CD4-positive, alpha-beta memory T cell (primary cell): ENCODE results near the gene CCDC9. TPM values are rescaled to one million over a fixed set of nuclear protein-coding genes. Genes with fewer than 3 reads are reported as not detected.
"Not testable (repeated sequence)": the region's sequence is repeated elsewhere in the genome, so short reads cannot be mapped to it uniquely, and the experiment has no call there.

Source experiments
- CTCF ChIA-PET: fragments of 350-600 bp; sonication (Branson Sonifier 250); formaldehyde crosslinking; loops from one replicate; lab custom pipeline; 2021; ENCODE audit warnings: inconsistent platforms; ENCODE audit not compliant: partially characterized antibody; lab: Charles Lee
- POLR2A ChIA-PET: fragments of 350-600 bp; sonication (Branson Sonifier 250); formaldehyde crosslinking; loops from one replicate; lab custom pipeline; 2021; ENCODE audit not compliant: partially characterized antibody; lab: Charles Lee
- DNase-seq, 5 donors: peaks; one replicate each; pipeline versions ENCODE4 v3.0.0 to v3.0.0-alpha.2; 2020 to 2022; ENCODE audit warnings: mixed read lengths in 1 of 5
- H3K27ac ChIP-seq: one replicate; pipeline ENCODE4 v1.7.0; 2013; ENCODE audit warnings: low read depth, low read length
- H3K27me3 ChIP-seq: 2 replicates; pipeline ENCODE4 v1.7.0; 2013; ENCODE audit warnings: mild to moderate bottlenecking, low read length, moderate library complexity; ENCODE audit not compliant: insufficient read depth
- H3K36me3 ChIP-seq: 2 replicates; pipeline ENCODE4 v1.7.0; 2013; ENCODE audit warnings: mild to moderate bottlenecking, low read length, moderate library complexity; ENCODE audit not compliant: insufficient read depth
- H3K4me1 ChIP-seq: 2 replicates; pipeline ENCODE4 v1.7.0; 2013; ENCODE audit warnings: mild to moderate bottlenecking, low read length, moderate library complexity; ENCODE audit not compliant: insufficient read depth
- H3K4me3 ChIP-seq, 2 donors: one replicate each; pipeline ENCODE4 v1.7.0; 2013; ENCODE audit warnings: low read length in 2 of 2, mild to moderate bottlenecking in 1 of 2
- H3K9me3 ChIP-seq, 2 donors: one replicate each; pipeline ENCODE4 v1.7.0; 2013; ENCODE audit warnings: low read length in 2 of 2, control low read depth in 1 of 2; ENCODE audit not compliant: control insufficient read depth in 1 of 2
- H3K27ac Mint-ChIP-seq, 7 donors: one replicate each; pipeline ENCODE4 v1.8.0; 2020 to 2021; ENCODE audit warnings: mixed read lengths in 7 of 7, mild to moderate bottlenecking in 6 of 7, inconsistent platforms in 3 of 7, moderate library complexity in 3 of 7
- H3K27me3 Mint-ChIP-seq, 2 donors: one replicate each; pipeline ENCODE4 v1.8.0; 2020 to 2021; ENCODE audit warnings: mixed read lengths in 2 of 2
- H3K36me3 Mint-ChIP-seq, 2 donors: one replicate each; pipeline ENCODE4 v1.8.0; 2020 to 2021; ENCODE audit warnings: mixed read lengths in 2 of 2, inconsistent platforms in 1 of 2, mild to moderate bottlenecking in 1 of 2
- H3K4me1 Mint-ChIP-seq, 4 donors: one replicate each; pipeline ENCODE4 v1.8.0; 2020 to 2021; ENCODE audit warnings: mixed read lengths in 4 of 4, mild to moderate bottlenecking in 1 of 4
- H3K4me3 Mint-ChIP-seq, 8 donors: one replicate each; pipeline ENCODE4 v1.8.0; 2020 to 2021; ENCODE audit warnings: mixed read lengths in 8 of 8, mild to moderate bottlenecking in 7 of 8, moderate library complexity in 6 of 8, inconsistent platforms in 3 of 8
- H3K9me3 Mint-ChIP-seq, 8 donors: one replicate each; pipeline ENCODE4 v1.8.0; 2020 to 2021; ENCODE audit warnings: mixed read lengths in 8 of 8, mild to moderate bottlenecking in 5 of 8, inconsistent platforms in 3 of 8, moderate library complexity in 1 of 8
- intact Hi-C: fragments of 100-400 bp; cut with micrococcal nuclease; formaldehyde crosslinking; loops from one replicate; pipeline ENCODE4 v1.15.1; 2023
- polyA plus RNA-seq, 2 donors: library from polyadenylated mRNA; unstranded; fragments of 300-500 nt; fragmentation: Illumina TruSeq; gene quantifications; one replicate each; pipeline ENCODE4 v1.2.3, GENCODE V29; 2021
- total RNA-seq, 2 experiments: library from RNA; stranded (reverse); gene quantifications; one replicate each; pipeline ENCODE4 v1.2.3, GENCODE V29; 2021

Gene CCDC9
- total and polyA plus RNA-seq, 4 experiments from 2014 or later = 4.6 to 40.4 (median 25.7) TPM

DNA sequence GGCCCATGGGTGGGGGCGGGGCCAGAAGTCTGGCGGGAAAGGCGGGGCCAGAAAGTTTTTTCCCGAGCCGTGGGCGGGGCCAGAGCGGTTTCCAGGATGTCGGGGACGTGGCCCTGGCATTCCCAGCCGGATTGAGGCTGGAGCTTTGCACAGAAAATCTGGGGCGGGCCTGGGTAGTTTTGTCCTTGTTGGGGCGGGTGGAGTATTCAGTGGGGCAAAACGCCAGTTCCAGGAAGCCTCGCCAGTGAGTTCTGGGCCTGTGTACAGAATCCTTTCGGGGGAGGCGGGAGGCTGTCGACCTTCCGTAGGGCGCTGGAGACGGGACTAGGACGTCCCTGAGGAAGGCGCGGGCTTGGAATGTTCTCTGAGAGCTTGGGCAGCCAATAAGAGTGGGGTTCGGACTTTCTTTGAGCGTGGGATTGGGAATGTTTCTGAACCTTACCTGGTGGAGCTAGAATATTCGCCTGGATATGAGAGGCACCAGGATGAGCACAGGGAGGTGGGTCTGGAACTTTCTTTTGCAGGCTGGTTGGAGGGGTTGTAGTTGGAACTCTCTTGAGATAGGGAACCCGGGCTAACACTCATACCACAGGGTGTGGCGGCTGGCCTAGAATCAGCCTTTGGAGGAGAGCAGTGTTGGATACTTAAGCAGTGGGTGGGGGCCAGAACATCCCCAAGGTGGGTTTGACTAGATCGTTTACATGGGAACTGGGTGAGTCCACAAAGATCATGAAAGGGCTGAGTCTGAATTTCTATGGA, 1.3 kb downstream of the CCDC9 start:
- H3K4me1 Mint-ChIP-seq = peaks cover 20 to 44% (median 31%) of the 10 kb centered on the region in 4 donors
- peak overlapping the region; percentile 94 to 99 (median 99) for H3K27ac Mint-ChIP-seq
- DNase-seq = no peak
- Histone ChIP-seq H3K4me1 (peaks cover 18% of the 10 kb centered on the region), H3K4me3 (peak overlapping the region; percentile 61 to 62), H3K36me3 (peaks cover 32% of the 10 kb centered on the region), H3K9me3 (no peaks in the 10 kb centered on the region), H3K27me3 (no peaks in the 10 kb centered on the region), H3K27ac (peak overlapping the region; percentile 76)
- peaks cover 26 to 46% of the 10 kb centered on the region in 2 donors for H3K36me3 Mint-ChIP-seq
- peak overlapping the region; percentile 88 to 98 (median 94) for H3K4me3 Mint-ChIP-seq
- H3K9me3 Mint-ChIP-seq = peaks cover 0 to 7% (median 0%) of the 10 kb centered on the region in 8 donors
- intact Hi-C loops = loop anchor here (5.0 to 10.0 kb wide), 2 partner anchors 210 to 473 kb away; partner anchors contain the start of genes SLC1A5 and TMEM160
- POLR2A ChIA-PET = interaction anchor here (0.6 to 3.2 kb wide), 14 partner anchors 10 to 210 kb away, joined by 3 to 120 read pairs (median 12); partner anchors contain the start of genes DHX34, INAFM1, TMEM160 and ZC3H4
- CTCF ChIA-PET = interaction anchor here (1.2 to 16.1 kb wide), 6 partner anchors 12 to 104 kb away, joined by 3 to 609 read pairs (median 6); no protein-coding TSS in a partner anchor
- no peaks in the 10 kb centered on the region for H3K27me3 Mint-ChIP-seq

DNA sequence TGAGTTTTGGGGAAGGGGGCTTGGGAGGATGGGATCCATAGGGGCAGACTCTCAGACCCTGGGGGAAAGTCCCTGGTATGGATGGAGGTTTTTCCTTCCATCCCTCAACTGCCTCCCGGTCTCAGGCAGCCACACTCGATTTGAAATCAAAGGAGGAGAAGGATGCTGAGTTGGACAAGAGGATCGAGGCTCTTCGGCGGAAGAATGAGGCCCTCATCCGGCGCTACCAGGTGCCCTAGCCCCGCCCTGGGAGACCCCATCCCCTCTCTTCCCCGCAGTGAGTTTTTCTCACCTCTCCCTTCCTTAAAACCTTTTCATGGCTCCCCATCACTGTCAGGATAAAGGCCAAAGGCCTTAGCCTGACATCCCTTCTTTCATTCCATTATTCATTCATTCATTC, 2.1 kb downstream of the CCDC9 start:
- peaks cover 20 to 44% (median 31%) of the 10 kb centered on the region in 4 donors for H3K4me1 Mint-ChIP-seq
- Histone ChIP-seq H3K4me1 (peaks cover 18% of the 10 kb centered on the region), H3K27ac (no peak overlapping the region), H3K36me3 (peaks cover 32% of the 10 kb centered on the region), H3K4me3 (no peak overlapping the region), H3K9me3 (no peaks in the 10 kb centered on the region), H3K27me3 (no peaks in the 10 kb centered on the region)
- no peak for DNase-seq
- H3K4me3 Mint-ChIP-seq = peak overlapping the region; percentile 5 to 96 (median 92)
- peaks cover 0 to 7% (median 0%) of the 10 kb centered on the region in 8 donors for H3K9me3 Mint-ChIP-seq
- H3K27me3 Mint-ChIP-seq = no peaks in the 10 kb centered on the region
- intact Hi-C loops = loop anchor here (5.0 to 10.0 kb wide), 2 partner anchors 211 to 474 kb away; partner anchors contain the start of genes SLC1A5 and TMEM160
- ChIA-PET POLR2A (interaction anchor here (1.5 kb wide), 1 partner anchor 16 kb away, joined by 5 read pairs; the partner anchor contains the start of gene INAFM1), CTCF (no interaction called here)
- H3K36me3 Mint-ChIP-seq = peaks cover 28 to 52% of the 10 kb centered on the region in 2 donors
- peak overlapping the region in 6 of 7 donors; percentile 81 to 99 (median 96) for H3K27ac Mint-ChIP-seq

DNA sequence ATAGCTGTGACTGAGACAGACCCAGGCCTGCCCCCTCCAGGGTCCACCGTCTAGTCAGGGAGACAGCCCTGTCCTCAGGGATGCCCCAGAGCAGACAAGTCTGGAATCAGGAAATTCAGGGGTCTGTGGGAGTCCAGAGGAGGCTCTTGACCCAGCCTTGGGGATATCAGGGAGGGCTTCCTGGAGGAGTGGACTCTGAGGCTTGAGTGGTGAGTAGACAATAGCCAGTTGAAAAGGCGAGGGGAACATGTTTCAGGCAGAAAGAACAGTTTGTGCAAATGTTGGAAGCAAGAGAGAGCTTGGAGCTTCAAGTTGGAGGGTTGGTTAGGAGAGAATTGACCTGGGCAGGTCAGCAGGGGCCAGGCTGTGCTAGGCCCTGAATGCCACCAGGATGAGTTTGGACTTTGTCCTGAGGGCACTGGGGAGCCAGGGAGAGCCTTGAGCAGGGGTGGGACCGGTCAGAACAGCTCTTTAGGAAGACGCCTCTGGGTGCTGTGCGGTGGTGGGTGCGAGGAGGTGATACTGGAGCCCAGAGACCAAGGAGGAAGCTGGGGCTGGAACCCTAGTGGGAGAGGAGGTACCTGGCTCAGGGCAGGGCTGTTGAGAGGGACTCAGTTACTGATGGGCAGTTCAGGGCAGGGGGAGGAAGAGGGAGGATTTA, 2.7 kb downstream of the CCDC9 start:
- intact Hi-C loops = loop anchor here (5.0 to 10.0 kb wide), 2 partner anchors 212 to 474 kb away; partner anchors contain the start of genes SLC1A5 and TMEM160
- peaks cover 18% of the 10 kb centered on the region for H3K4me1 ChIP-seq
- H3K4me3 ChIP-seq = no peak overlapping the region
- ChIA-PET CTCF (no interaction called here), POLR2A (interaction anchor here (1.5 kb wide), 1 partner anchor 15 kb away, joined by 5 read pairs; the partner anchor contains the start of gene INAFM1)
- DNase-seq = no peak
- H3K27me3 ChIP-seq = no peaks in the 10 kb centered on the region
- peak overlapping the region; percentile 29 to 85 (median 78) for H3K27ac Mint-ChIP-seq
- peaks cover 32% of the 10 kb centered on the region for H3K36me3 ChIP-seq
- H3K9me3 Mint-ChIP-seq = peaks cover 0 to 7% (median 0%) of the 10 kb centered on the region in 8 donors
- no peaks in the 10 kb centered on the region for H3K27me3 Mint-ChIP-seq
- no peak overlapping the region for H3K27ac ChIP-seq
- no peaks in the 10 kb centered on the region for H3K9me3 ChIP-seq
- H3K4me3 Mint-ChIP-seq = peak overlapping the region in 6 of 8 donors; percentile 54 to 79 (median 62)
- H3K36me3 Mint-ChIP-seq = peaks cover 29 to 52% of the 10 kb centered on the region in 2 donors
- peaks cover 20 to 42% (median 31%) of the 10 kb centered on the region in 4 donors for H3K4me1 Mint-ChIP-seq

DNA sequence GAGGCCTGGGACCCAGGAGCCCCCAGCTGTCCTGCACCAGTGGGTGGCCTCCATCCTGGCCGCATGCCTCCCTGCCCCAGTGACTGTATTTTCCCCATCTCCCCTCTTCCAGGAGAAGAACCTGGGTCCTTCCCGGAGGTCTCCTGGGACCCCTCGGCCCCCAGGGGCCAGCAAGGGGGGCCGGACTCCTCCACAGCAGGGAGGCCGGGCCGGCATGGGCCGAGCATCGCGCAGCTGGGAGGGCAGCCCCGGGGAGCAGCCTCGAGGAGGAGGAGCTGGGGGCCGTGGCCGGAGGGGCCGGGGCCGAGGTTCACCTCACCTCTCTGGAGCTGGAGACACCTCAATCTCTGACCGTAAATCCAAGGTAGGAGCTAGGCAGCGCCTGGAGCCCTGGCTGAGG, 4.2 kb downstream of the CCDC9 start:
- H3K27me3 Mint-ChIP-seq = no peaks in the 10 kb centered on the region
- Histone ChIP-seq H3K27ac (no peak overlapping the region), H3K4me3 (no peak overlapping the region), H3K4me1 (peaks cover 18% of the 10 kb centered on the region), H3K36me3 (peaks cover 38% of the 10 kb centered on the region), H3K27me3 (no peaks in the 10 kb centered on the region), H3K9me3 (no peaks in the 10 kb centered on the region)
- no peak overlapping the region for H3K4me3 Mint-ChIP-seq
- ChIA-PET POLR2A (interaction anchor here (1.5 to 2.1 kb wide), 2 partner anchors 14 to 34 kb away, joined by 4 to 10 read pairs; partner anchors contain the start of gene INAFM1), CTCF (interaction anchor here (1.1 to 1.4 kb wide), 3 partner anchors 13 to 24 kb away, joined by 3 to 5 read pairs (median 4); no protein-coding TSS in a partner anchor)
- intact Hi-C loops = no loop called here
- H3K27ac Mint-ChIP-seq = peak overlapping the region in 3 of 7 donors; percentile 53 to 71 (median 55)
- H3K4me1 Mint-ChIP-seq = peaks cover 20 to 40% (median 31%) of the 10 kb centered on the region in 4 donors
- H3K36me3 Mint-ChIP-seq = peaks cover 36 to 60% of the 10 kb centered on the region in 2 donors
- peaks cover 0 to 5% (median 0%) of the 10 kb centered on the region in 8 donors for H3K9me3 Mint-ChIP-seq
- DNase-seq = no peak

DNA sequence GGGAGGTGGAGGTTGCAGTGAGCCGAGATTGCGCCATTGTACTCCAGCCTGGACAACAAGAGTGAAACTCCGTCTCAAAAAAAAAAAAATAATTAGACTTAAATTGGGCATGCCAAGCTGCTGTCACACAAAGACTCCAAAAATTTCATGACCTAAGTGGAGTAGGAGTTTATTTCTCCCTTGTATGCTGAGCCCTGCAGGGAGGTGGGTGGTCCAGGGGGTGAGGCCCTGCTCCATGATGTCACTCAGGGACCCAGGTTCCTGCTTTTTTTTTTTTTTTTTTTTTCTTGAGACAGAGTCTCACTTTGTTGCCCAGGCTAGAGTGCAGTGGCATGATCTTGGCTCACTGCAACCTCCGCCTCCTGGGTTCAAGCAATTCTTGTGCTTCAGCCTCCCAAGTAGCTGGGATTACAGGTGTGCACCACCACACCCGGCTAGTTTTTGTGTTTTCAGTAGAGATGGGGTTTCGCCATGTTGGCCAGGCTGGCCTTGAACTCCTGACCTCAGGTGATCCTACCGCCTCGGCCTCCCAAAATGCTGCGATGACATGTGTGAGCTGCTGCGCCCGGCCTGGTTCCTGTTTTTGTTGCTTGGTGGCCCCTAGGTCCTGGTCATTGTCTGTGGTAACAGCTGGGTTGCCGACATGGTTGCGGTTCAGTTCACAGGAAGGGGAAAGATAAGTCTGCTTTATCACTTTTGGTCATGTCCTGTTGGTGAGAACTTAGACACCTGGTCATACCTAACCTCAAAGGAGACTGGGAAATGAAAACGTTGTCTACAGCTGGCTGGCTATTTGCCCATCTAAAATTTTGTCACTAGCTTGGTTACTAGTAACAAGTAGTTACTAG, 5.8 kb downstream of the CCDC9 start:
- H3K27me3 Mint-ChIP-seq, H3K4me3 ChIP-seq, H3K9me3 ChIP-seq, DNase-seq, intact Hi-C loops, H3K4me3 Mint-ChIP-seq, H3K27ac ChIP-seq, H3K27me3 ChIP-seq, H3K9me3 Mint-ChIP-seq: not testable (repeated sequence)
- peaks cover 48 to 66% of the 10 kb centered on the region in 2 donors for H3K36me3 Mint-ChIP-seq
- H3K4me1 ChIP-seq = peaks cover 15% of the 10 kb centered on the region
- H3K36me3 ChIP-seq = peaks cover 46% of the 10 kb centered on the region
- CTCF ChIA-PET = interaction anchor here (0.7 to 1.7 kb wide), 3 partner anchors 15 to 23 kb away, joined by 3 to 5 read pairs (median 3); no protein-coding TSS in a partner anchor
- H3K4me1 Mint-ChIP-seq = peaks cover 15 to 27% (median 24%) of the 10 kb centered on the region in 4 donors
- POLR2A ChIA-PET = interaction anchor here (0.6 to 2.1 kb wide), 4 partner anchors 12 to 112 kb away, joined by 4 to 10 read pairs (median 6); partner anchors contain the start of gene INAFM1
- peak overlapping the region in 3 of 7 donors; percentile 29 to 77 (median 64) for H3K27ac Mint-ChIP-seq

DNA sequence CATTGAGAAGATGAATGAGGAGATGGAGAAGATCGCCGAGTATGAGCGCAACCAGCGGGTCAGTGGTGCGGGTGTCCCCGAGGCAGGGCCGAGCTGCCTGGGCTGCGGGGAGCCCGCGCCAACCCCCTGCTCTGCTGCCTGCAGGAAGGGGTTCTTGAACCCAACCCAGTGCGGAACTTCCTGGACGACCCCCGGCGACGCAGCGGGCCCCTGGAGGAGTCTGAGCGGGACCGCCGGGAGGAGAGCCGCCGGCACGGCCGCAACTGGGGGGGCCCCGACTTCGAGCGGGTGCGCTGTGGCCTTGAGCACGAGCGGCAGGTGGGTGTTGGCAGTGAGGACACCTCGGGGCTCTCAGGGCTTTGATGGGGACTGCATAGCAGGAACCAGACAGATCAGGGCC, 8.3 kb downstream of the CCDC9 start:
- Histone ChIP-seq H3K36me3 (peaks cover 36% of the 10 kb centered on the region), H3K27ac (no peak overlapping the region), H3K27me3 (no peaks in the 10 kb centered on the region), H3K4me3 (no peak overlapping the region), H3K4me1 (no peaks in the 10 kb centered on the region), H3K9me3 (no peaks in the 10 kb centered on the region)
- DNase-seq = no peak
- peaks cover 3 to 5% (median 4%) of the 10 kb centered on the region in 4 donors for H3K4me1 Mint-ChIP-seq
- no peaks in the 10 kb centered on the region for H3K9me3 Mint-ChIP-seq
- H3K27me3 Mint-ChIP-seq = no peaks in the 10 kb centered on the region
- ChIA-PET POLR2A (no interaction called here), CTCF (no interaction called here)
- intact Hi-C loops = no loop called here
- H3K4me3 Mint-ChIP-seq = no peak overlapping the region
- H3K27ac Mint-ChIP-seq = no peak overlapping the region
- peaks cover 41 to 59% of the 10 kb centered on the region in 2 donors for H3K36me3 Mint-ChIP-seq
